ENCODE results near the gene FAAH. TPM values are rescaled to one million over a fixed set of nuclear protein-coding genes. Genes with fewer than 3 reads are reported as not detected.
A peak's percentile ranks its signal among the peaks of the same experiment; 100 is the strongest.

The FAAH gene
- total RNA-seq (2021; ENCODE audit: unreplicated experiment) (24.8 TPM), Bru-seq, nascent RNA (percentile 52 among the genes with signal in this experiment), BruChase-seq, experiment 1, labeled RNA remaining after a 6-hour chase (percentile 72 among the genes with signal in this experiment), BruChase-seq, experiment 2, labeled RNA remaining after a 2-hour chase (percentile 66 among the genes with signal in this experiment)
- polyA plus RNA-seq (2012) = 18.9 and 21.9 TPM in 2 replicates
- long read RNA-seq, transcript FAAH-201 (15 exons, 2,094 nt) = major isoform, 39 of 78 reads
- long read RNA-seq, partial matches to known transcripts = 7 of 78 reads
- long read RNA-seq, other reads (novel, unspliced or antisense) = 32 of 78 reads

- Histone ChIP-seq H2AFZ (ENCODE audit: low read depth, low read length, poor library complexity, severe bottlenecking) (peak within 1 kb of the TSS; percentile 61), H3K9me2 (ENCODE audit: insufficient read depth) (no peaks in the 10 kb centered on the region), H4K20me1 (ENCODE audit: insufficient read depth) (no peaks in the 10 kb centered on the region), H3K4me2 (ENCODE audit: low read length) (peak within 1 kb of the TSS; percentile 95), H3K27ac (ENCODE audit: low read depth, low read length) (peak within 1 kb of the TSS; percentile 71; the same call in 1 of the 2 replicates), H3K4me1 (ENCODE audit: control insufficient read depth in 1 of 2, insufficient read depth in 2 of 2, low read length in 2 of 2) (peaks cover 5 to 18% of the 10 kb centered on the region in 2 experiments; a peak in 3 of 4 replicates), H3K27me3 (ENCODE audit: insufficient read depth, low read length) (no peaks in the 10 kb centered on the region), H3K79me2 (ENCODE audit: insufficient read depth, low read length) (no peaks in the 10 kb centered on the region), H3K9ac (ENCODE audit: low read length) (peak within 1 kb of the TSS; percentile 68), H3K36me3 (ENCODE audit: control insufficient read depth in 1 of 2, insufficient read depth in 2 of 2, low read length in 2 of 2) (no peaks in the 10 kb centered on the region), H3K9me3 (ENCODE audit: control insufficient read depth in 1 of 2, insufficient read depth in 1 of 2, low read depth in 1 of 2, low read length in 2 of 2) (peaks cover 0 to 11% of the 10 kb centered on the region in 2 experiments; a peak in 1 of 4 replicates), H3K4me3 (replicated peaks in 1 of 2; ENCODE audit: low read depth in 1 of 2, low read length in 2 of 2) (peak within 1 kb of the TSS; percentile 66 to 73)
- ATAC-seq = peak; percentile 93
- ChIA-PET POLR2A (no interaction called here), CTCF (interaction anchor here (1.0 kb wide), 1 partner anchor 48 kb away, joined by 3 read pairs; no protein-coding TSS in a partner anchor), RAD21 (ENCODE audit: low non-redundant PET in 1 of 2, low total read pairs in 2 of 2, uncharacterized antibody in 2 of 2, unreplicated experiment in 2 of 2) (no interaction called here)
- TF ChIP-seq POLR2AphosphoS5 (IDR thresholded peaks at IDR 0.05; ENCODE audit: low read depth, low read length) (peak; percentile 76), EGR1 (IDR thresholded peaks at IDR 0.05; ENCODE audit: low read depth) (no peak), EZH2phosphoT487 (IDR thresholded peaks at IDR 0.05; ENCODE audit: borderline replicate concordance) (no peak), SP1 (IDR thresholded peaks at IDR 0.05; ENCODE audit: low read depth) (peak; percentile 94), ZBTB33 (IDR thresholded peaks at IDR 0.05; ENCODE audit: extremely low read depth, insufficient replicate concordance, low read length) (peak; percentile 77), ZNF274 (IDR thresholded peaks at IDR 0.05; ENCODE audit: low read depth, low read length) (no peak), POLR2A (IDR thresholded peaks at IDR 0.05; ENCODE audit: borderline replicate concordance, extremely low read depth, insufficient read depth, insufficient read length) (peak; percentile 53), MAX (IDR thresholded peaks at IDR 0.05) (peak; percentile 95), TCF7L2 (IDR thresholded peaks at IDR 0.05; ENCODE audit: borderline replicate concordance, extremely low read depth, insufficient read depth, insufficient read length) (peak; percentile 90), YY1 (IDR thresholded peaks at IDR 0.05; ENCODE audit: extremely low read depth, insufficient replicate concordance, low read depth, low read length) (peak; percentile 71), CBX3 (IDR thresholded peaks at IDR 0.05; ENCODE audit: low read depth) (peak; percentile 91), SIN3A (IDR thresholded peaks at IDR 0.05; ENCODE audit: low read depth) (no peak), ZFX (IDR thresholded peaks at IDR 0.05) (peak; percentile 91), JUND (IDR thresholded peaks at IDR 0.05) (peak; percentile 50; the same call in 1 of the 2 replicates), ELF1 (IDR thresholded peaks at IDR 0.05; ENCODE audit: borderline replicate concordance, low read depth) (no peak), ATF3 (IDR thresholded peaks at IDR 0.05) (no peak)
- BruUV-seq (replicated peaks) = no TSS peak
- intact Hi-C loops (cut with micrococcal nuclease) = loop anchor here (1.0 kb wide), 1 partner anchor 8 kb away; no protein-coding TSS in a partner anchor
- peak; percentile 48 for DNase-seq (ENCODE audit: low read depth, low spot score)
These were observed at the start of gene FAAH for GRCh38 chr1:46394108-46394871. TSS of gene FAAH (plus strand) at chr1:46394317. CDS start at chr1:46394349, 32 bp downstream.
